ENCODE data around the gene SESN1.

Gene SESN1

DNA sequence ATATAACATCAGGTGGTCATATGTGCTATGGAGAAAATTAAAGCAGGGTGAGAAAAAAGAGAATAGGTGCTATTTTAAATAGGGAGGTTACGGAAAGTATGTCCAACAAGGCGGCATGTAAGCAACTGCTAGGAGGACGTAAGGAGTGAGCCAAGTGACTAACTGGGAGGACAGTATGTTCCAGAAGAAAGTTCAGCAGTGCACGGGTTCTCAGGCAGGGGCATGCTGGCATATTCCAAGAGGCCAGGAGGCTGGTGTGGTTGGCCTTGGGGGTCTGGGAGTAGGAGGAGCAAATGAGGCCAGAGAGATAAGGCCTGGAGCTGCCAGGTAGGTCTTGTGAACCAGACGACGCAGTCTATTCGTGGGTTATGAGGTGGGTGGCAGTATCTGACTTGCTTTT, 134.0 kb downstream of the SESN1 start:
- TF ChIP-seq ISL1 (CRISPR knock-in tag; IDR thresholded peaks at IDR 0.05) (no peak), ZNF8 (CRISPR knock-in tag; IDR thresholded peaks at IDR 0.05) (no peak), CSDC2 (CRISPR knock-in tag; IDR thresholded peaks at IDR 0.05) (no peak), GLIS3 (CRISPR knock-in tag; IDR thresholded peaks at IDR 0.05) (no peak), ZC3H10 (CRISPR knock-in tag; IDR thresholded peaks at IDR 0.05) (no peak), TOX (CRISPR knock-in tag; IDR thresholded peaks at IDR 0.05; ENCODE audit: borderline replicate concordance) (no peak), RARB (CRISPR knock-in tag; IDR thresholded peaks at IDR 0.05) (no peak), PPARA (CRISPR knock-in tag; IDR thresholded peaks at IDR 0.05; ENCODE audit: borderline replicate concordance) (no peak), BACH2 (CRISPR knock-in tag; IDR thresholded peaks at IDR 0.05; ENCODE audit: borderline replicate concordance) (no peak), ESRRG (CRISPR knock-in tag; IDR thresholded peaks at IDR 0.05) (no peak), ZNF70 (CRISPR knock-in tag; IDR thresholded peaks at IDR 0.05) (no peak), TCF4 (CRISPR knock-in tag; IDR thresholded peaks at IDR 0.05; ENCODE audit: borderline replicate concordance) (no peak), ZFP3 (CRISPR knock-in tag; IDR thresholded peaks at IDR 0.05) (no peak), SNAI2 (CRISPR knock-in tag; IDR thresholded peaks at IDR 0.05) (no peak)
- TF ChIP-seq, protein P1, sequence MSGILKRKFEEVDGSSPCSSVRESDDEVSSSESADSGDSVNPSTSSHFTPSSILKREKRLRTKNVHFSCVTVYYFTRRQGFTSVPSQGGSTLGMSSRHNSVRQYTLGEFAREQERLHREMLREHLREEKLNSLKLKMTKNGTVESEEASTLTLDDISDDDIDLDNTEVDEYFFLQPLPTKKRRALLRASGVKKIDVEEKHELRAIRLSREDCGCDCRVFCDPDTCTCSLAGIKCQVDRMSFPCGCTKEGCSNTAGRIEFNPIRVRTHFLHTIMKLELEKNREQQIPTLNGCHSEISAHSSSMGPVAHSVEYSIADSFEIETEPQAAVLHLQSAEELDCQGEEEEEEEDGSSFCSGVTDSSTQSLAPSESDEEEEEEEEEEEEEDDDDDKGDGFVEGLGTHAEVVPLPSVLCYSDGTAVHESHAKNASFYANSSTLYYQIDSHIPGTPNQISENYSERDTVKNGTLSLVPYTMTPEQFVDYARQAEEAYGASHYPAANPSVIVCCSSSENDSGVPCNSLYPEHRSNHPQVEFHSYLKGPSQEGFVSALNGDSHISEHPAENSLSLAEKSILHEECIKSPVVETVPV (CRISPR knock-in tag; IDR thresholded peaks at IDR 0.05), result no peak
- no peak for ATAC-seq

- no peak for TF ChIP-seq SNAI2 (CRISPR knock-in tag; IDR thresholded peaks at IDR 0.05)
- TF ChIP-seq ZFP3 (CRISPR knock-in tag; IDR thresholded peaks at IDR 0.05), result no peak
- no peak for TF ChIP-seq OSR1 (CRISPR knock-in tag; IDR thresholded peaks at IDR 0.05)
- no peak for TF ChIP-seq ZC3H10 (CRISPR knock-in tag; IDR thresholded peaks at IDR 0.05)
- TF ChIP-seq ZNF565 (CRISPR knock-in tag; conservative IDR thresholded peaks at IDR 0.05; ENCODE audit: low read depth), result no peak
- no peak for TF ChIP-seq ESRRG (CRISPR knock-in tag; IDR thresholded peaks at IDR 0.05)
- TF ChIP-seq ISL1 (CRISPR knock-in tag; IDR thresholded peaks at IDR 0.05), result no peak
- TF ChIP-seq RARB (CRISPR knock-in tag; IDR thresholded peaks at IDR 0.05), result no peak
- TF ChIP-seq TOX (CRISPR knock-in tag; IDR thresholded peaks at IDR 0.05; ENCODE audit: borderline replicate concordance), result no peak
- TF ChIP-seq, protein P2, sequence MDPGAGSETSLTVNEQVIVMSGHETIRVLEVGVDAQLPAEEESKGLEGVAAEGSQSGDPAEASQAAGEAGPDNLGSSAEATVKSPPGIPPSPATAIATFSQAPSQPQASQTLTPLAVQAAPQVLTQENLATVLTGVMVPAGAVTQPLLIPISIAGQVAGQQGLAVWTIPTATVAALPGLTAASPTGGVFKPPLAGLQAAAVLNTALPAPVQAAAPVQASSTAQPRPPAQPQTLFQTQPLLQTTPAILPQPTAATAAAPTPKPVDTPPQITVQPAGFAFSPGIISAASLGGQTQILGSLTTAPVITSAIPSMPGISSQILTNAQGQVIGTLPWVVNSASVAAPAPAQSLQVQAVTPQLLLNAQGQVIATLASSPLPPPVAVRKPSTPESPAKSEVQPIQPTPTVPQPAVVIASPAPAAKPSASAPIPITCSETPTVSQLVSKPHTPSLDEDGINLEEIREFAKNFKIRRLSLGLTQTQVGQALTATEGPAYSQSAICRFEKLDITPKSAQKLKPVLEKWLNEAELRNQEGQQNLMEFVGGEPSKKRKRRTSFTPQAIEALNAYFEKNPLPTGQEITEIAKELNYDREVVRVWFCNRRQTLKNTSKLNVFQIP (CRISPR knock-in tag; IDR thresholded peaks at IDR 0.05; ENCODE audit: borderline replicate concordance, low read depth), result no peak
- no peak for TF ChIP-seq PPARA (CRISPR knock-in tag; IDR thresholded peaks at IDR 0.05; ENCODE audit: borderline replicate concordance)
- TF ChIP-seq, protein P1 (CRISPR knock-in tag; IDR thresholded peaks at IDR 0.05), result no peak
- no peak for TF ChIP-seq CREB5 (CRISPR knock-in tag; IDR thresholded peaks at IDR 0.05; ENCODE audit: low read depth)
- TF ChIP-seq CSDC2 (CRISPR knock-in tag; IDR thresholded peaks at IDR 0.05), result no peak
- no peak for TF ChIP-seq PATZ1 (CRISPR knock-in tag; IDR thresholded peaks at IDR 0.05; ENCODE audit: borderline replicate concordance)
Observed at GRCh38 chr6:108959972-108960582, 134.6 kb downstream of the SESN1 start.

GRCh38 chr6:108958900-108959770, 135.5 kb downstream of the SESN1 start:
- no peak for ATAC-seq
- no peak for TF ChIP-seq PATZ1 (CRISPR knock-in tag; IDR thresholded peaks at IDR 0.05; ENCODE audit: borderline replicate concordance)
- no peak for TF ChIP-seq ZNF8 (CRISPR knock-in tag; IDR thresholded peaks at IDR 0.05)
- no peak for TF ChIP-seq BACH2 (CRISPR knock-in tag; IDR thresholded peaks at IDR 0.05; ENCODE audit: borderline replicate concordance)
- TF ChIP-seq ZFP3 (CRISPR knock-in tag; IDR thresholded peaks at IDR 0.05), result no peak
- TF ChIP-seq CREB5 (CRISPR knock-in tag; IDR thresholded peaks at IDR 0.05; ENCODE audit: low read depth), result no peak
- no peak for TF ChIP-seq ARNTL (CRISPR knock-in tag; IDR thresholded peaks at IDR 0.05; ENCODE audit: borderline replicate concordance, low read depth)
- TF ChIP-seq, protein P2 (CRISPR knock-in tag; IDR thresholded peaks at IDR 0.05; ENCODE audit: borderline replicate concordance, low read depth), result no peak

More at GRCh38 chr6:108959972-108960582, 134.6 kb downstream of the SESN1 start:
- ATAC-seq, result no peak
